Ishikawa (cell line): Measurements from ENCODE around the gene C17orf114.

ENCODE experiments used
- CEBPB ChIP-seq: IDR thresholded peaks from 2 replicates; pipeline ENCODE4 v1.6.1; 2012
- CREB1 ChIP-seq: IDR thresholded peaks from 2 replicates; pipeline ENCODE4 v1.6.1; 2012; ENCODE audit warnings: low read depth
- EGR1 ChIP-seq: IDR thresholded peaks from 2 replicates; pipeline ENCODE4 v1.6.1; 2012
- EP300 ChIP-seq: IDR thresholded peaks from 2 replicates; pipeline ENCODE4 v1.6.1; 2012; ENCODE audit warnings: borderline replicate concordance
- FOXM1 ChIP-seq: IDR thresholded peaks from 2 replicates; pipeline ENCODE4 v1.6.1; 2012; ENCODE audit warnings: low read depth, borderline replicate concordance
- MAX ChIP-seq: IDR thresholded peaks from 2 replicates; pipeline ENCODE4 v1.6.1; 2012
- NFIC ChIP-seq: IDR thresholded peaks from 2 replicates; pipeline ENCODE4 v1.6.1; 2012
- RAD21 ChIP-seq: IDR thresholded peaks from 2 replicates; pipeline ENCODE4 v1.6.1; 2012; ENCODE audit warnings: low read depth
- REST ChIP-seq: IDR thresholded peaks from 2 replicates; pipeline ENCODE4 v1.6.1; 2012; ENCODE audit warnings: low read depth, mild to moderate bottlenecking
- TAF1 ChIP-seq: IDR thresholded peaks from 2 replicates; pipeline ENCODE4 v1.6.1; 2012; ENCODE audit warnings: low read depth, mild to moderate bottlenecking
- TCF12 ChIP-seq: IDR thresholded peaks from 2 replicates; pipeline ENCODE4 v1.6.1; 2012; ENCODE audit warnings: low read depth
- TEAD4 ChIP-seq: IDR thresholded peaks from 2 replicates; pipeline ENCODE4 v1.6.1; 2012
- USF1 ChIP-seq: IDR thresholded peaks from 2 replicates; pipeline ENCODE4 v1.6.1; 2012
- YY1 ChIP-seq: IDR thresholded peaks from 2 replicates; pipeline ENCODE4 v1.6.1; 2012; ENCODE audit warnings: low read depth
- ZBTB7A ChIP-seq: IDR thresholded peaks from 2 replicates; pipeline ENCODE4 v1.6.1; 2012; ENCODE audit warnings: low read depth

Gene C17orf114

GRCh38 chr17:4802228-4802627 is at the start of gene C17orf114:
C17orf114 (minus strand) TSS chr17:4802328.
- TF ChIP-seq NFIC = no peak
- TF ChIP-seq ZBTB7A = no peak
- no peak for TF ChIP-seq TEAD4
- TF ChIP-seq TCF12 = no peak
- TF ChIP-seq FOXM1 = no peak

- no peak for TF ChIP-seq MAX
- no peak for TF ChIP-seq TAF1
- no peak for TF ChIP-seq FOXM1
- TF ChIP-seq EP300 = no peak
- TF ChIP-seq TCF12 = no peak
- no peak for TF ChIP-seq NFIC
- no peak for TF ChIP-seq CEBPB
- TF ChIP-seq CREB1 = no peak
- no peak for TF ChIP-seq USF1
- no peak for TF ChIP-seq ZBTB7A
- TF ChIP-seq REST = no peak
- TF ChIP-seq EGR1 = no peak
- no peak for TF ChIP-seq RAD21
- TF ChIP-seq YY1 = no peak
- TF ChIP-seq TEAD4 = no peak
These were observed 49.0 kb upstream of the C17orf114 start for GRCh38 chr17:4851084-4851483.

GRCh38 chr17:4850246-4850645 is 48.1 kb upstream of the C17orf114 start:
- TF ChIP-seq ZBTB7A (no peak), REST (no peak), CREB1 (no peak), TCF12 (no peak), CEBPB (no peak), RAD21 (no peak), USF1 (no peak), YY1 (no peak), TAF1 (no peak), EP300 (no peak), FOXM1 (no peak), EGR1 (no peak), TEAD4 (no peak), MAX (no peak), NFIC (no peak)

- TF ChIP-seq REST (no peak), YY1 (no peak)
These were observed 46.9 kb upstream of the C17orf114 start for GRCh38 chr17:4849011-4849536.

- TF ChIP-seq TCF12 (no peak), EP300 (no peak), FOXM1 (no peak), CREB1 (no peak), NFIC (no peak), MAX (no peak), ZBTB7A (no peak), TEAD4 (no peak), CEBPB (no peak), YY1 (no peak), EGR1 (no peak), USF1 (no peak), REST (no peak), RAD21 (no peak), TAF1 (no peak)
These were observed 44.7 kb upstream of the C17orf114 start for GRCh38 chr17:4846635-4847390.
